ENCODE data around the gene ATF2. TPM values are rescaled to one million over a fixed set of nuclear protein-coding genes. Genes with fewer than 3 reads are reported as not detected.

Gene ATF2
- total RNA-seq, 3 donors from 2014 or later = 34.1 to 41.4 (median 37.6) TPM

DNA sequence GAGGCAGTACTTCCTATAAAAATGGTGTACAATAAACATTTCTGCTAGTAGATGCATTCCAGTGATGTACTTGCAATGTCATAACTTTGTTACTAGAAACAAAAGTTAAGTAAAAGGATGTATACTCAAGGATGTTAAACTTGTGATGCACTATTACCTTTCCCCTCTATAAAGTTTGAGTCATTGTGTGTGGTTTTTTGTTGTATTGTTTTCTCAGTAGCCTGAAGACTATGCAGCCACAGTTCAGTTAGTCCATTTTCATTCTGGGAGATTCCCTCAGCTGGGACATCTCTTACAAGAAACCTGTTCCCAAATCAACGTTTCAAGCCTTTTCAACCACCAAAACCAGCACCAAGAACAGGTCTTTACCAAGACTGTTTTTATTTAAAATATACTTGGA is 7.9 kb upstream of the ATF2 start:
- H3K36me3 Mint-ChIP-seq (ENCODE audit: insufficient read depth) = peaks cover 34% of the 10 kb centered on the region
- H3K4me3 Mint-ChIP-seq = no peak overlapping the region
- no peak for DNase-seq
- no peak for ATAC-seq
- peaks cover 19% of the 10 kb centered on the region for H3K4me1 Mint-ChIP-seq (ENCODE audit: low read depth)
- no peaks in the 10 kb centered on the region for H3K9me3 Mint-ChIP-seq
- H3K27me3 Mint-ChIP-seq (ENCODE audit: low read depth) = no peaks in the 10 kb centered on the region

- Mint-ChIP-seq H3K9me3 (no peaks in the 10 kb centered on the region), H3K27me3 (ENCODE audit: low read depth) (no peaks in the 10 kb centered on the region), H3K4me1 (ENCODE audit: low read depth) (peaks cover 19% of the 10 kb centered on the region), H3K4me3 (no peak overlapping the region), H3K36me3 (ENCODE audit: insufficient read depth) (peaks cover 31% of the 10 kb centered on the region)
- ATAC-seq = no peak
- no peak for DNase-seq
Observed at GRCh38 chr2:175175320-175175719, 7.3 kb upstream of the ATF2 start.

GRCh38 chr2:175170659-175171304 is 2.8 kb upstream of the ATF2 start:
- Mint-ChIP-seq H3K9me3 (no peaks in the 10 kb centered on the region), H3K36me3 (ENCODE audit: insufficient read depth) (peaks cover 17% of the 10 kb centered on the region), H3K4me1 (ENCODE audit: low read depth) (peaks cover 38% of the 10 kb centered on the region), H3K27me3 (ENCODE audit: low read depth) (no peaks in the 10 kb centered on the region), H3K4me3 (no peak overlapping the region)
- ATAC-seq (no peak), DNase-seq (no peak)

DNA sequence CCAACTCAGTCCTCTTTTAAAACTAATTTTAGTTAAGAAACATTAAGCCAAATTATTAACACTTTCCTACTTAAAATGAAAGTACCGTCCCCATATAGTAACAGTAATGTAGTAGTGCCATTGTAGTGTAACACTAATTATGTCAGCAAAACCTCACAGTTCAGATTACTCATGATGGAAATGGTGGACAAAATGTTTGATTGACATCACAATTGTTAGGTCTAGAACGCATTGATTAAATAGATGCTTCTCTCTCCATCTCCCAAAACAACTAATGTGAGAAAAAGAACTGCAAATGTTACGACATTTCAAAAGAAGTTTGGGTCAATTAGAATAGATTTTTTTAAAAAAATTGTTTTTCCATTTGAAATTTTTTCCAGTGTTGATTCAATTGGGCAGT is 1.2 kb upstream of the ATF2 start:
- Mint-ChIP-seq H3K9me3 (no peaks in the 10 kb centered on the region), H3K4me1 (ENCODE audit: low read depth) (peaks cover 42% of the 10 kb centered on the region), H3K27me3 (ENCODE audit: low read depth) (no peaks in the 10 kb centered on the region), H3K4me3 (peak overlapping the region; percentile 100), H3K36me3 (ENCODE audit: insufficient read depth) (peaks cover 8% of the 10 kb centered on the region)
- DNase-seq (no peak), ATAC-seq (no peak)

DNA sequence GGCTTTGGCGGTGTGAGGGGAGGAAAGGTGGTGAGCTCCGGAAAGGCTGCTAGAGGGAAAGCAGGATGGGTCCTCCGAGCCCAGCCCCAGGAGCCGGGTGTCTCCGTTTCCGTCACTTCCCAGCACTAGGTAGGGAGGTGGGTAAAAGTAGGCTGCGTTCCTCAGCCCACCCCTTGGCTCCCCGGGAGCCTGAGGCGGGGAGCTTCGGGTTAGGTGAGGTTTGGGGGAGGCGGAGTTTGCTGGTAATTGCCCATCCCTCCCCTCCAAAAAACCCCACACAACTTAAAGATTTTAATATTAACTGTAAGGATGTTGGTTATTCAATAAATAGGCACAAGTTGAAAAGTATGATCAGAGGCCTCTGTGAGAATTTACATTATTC is 552 bp upstream of the ATF2 start:
- Mint-ChIP-seq H3K36me3 (ENCODE audit: insufficient read depth) (peaks cover 8% of the 10 kb centered on the region), H3K4me1 (ENCODE audit: low read depth) (peaks cover 45% of the 10 kb centered on the region), H3K4me3 (peak overlapping the region; percentile 100), H3K9me3 (no peaks in the 10 kb centered on the region), H3K27me3 (ENCODE audit: low read depth) (no peaks in the 10 kb centered on the region)
- DNase-seq (no peak), ATAC-seq (peak; percentile 16 to 22)

GRCh38 chr2:175167076-175167791 is 769 bp downstream of the ATF2 start:
- peaks cover 49% of the 10 kb centered on the region for H3K4me1 Mint-ChIP-seq (ENCODE audit: low read depth)
- peak; percentile 10 for DNase-seq

DNA sequence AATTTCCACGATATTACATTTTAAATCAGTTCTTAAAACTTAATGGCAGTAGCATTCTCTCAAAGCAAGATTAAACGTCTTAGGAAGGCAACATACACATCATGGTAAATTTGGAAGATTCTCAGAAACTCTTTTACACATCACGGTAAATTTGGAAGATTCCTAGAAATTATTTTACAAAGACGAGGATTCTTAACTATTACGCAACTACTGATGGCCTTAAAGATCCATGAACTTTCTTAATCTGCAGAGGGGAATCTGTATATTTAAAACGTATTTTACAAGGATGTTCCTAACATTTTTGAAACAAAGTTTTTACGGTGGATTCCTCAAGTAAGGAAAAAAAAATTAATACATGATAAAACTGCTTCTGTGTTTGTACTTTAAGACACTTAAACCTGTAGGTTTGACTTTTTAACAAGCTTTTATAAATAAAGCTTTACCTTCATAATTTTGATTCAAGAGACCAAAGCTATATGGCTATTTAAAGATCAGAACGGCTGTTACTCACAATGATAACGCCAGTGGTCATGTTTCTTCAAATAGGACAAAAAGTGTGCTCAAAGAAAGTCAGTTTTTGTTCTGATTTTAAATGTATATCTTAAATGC is 1.7 kb downstream of the ATF2 start:
- no peaks in the 10 kb centered on the region for H3K27me3 Mint-ChIP-seq (ENCODE audit: low read depth)
- peaks cover 58% of the 10 kb centered on the region for H3K4me1 Mint-ChIP-seq (ENCODE audit: low read depth)
- no peak for DNase-seq
- peak overlapping the region; percentile 100 for H3K4me3 Mint-ChIP-seq
- no peaks in the 10 kb centered on the region for H3K9me3 Mint-ChIP-seq
- H3K36me3 Mint-ChIP-seq (ENCODE audit: insufficient read depth) = no peaks in the 10 kb centered on the region
- no peak for ATAC-seq

More at GRCh38 chr2:175167076-175167791, 769 bp downstream of the ATF2 start:
- H3K27me3 Mint-ChIP-seq (ENCODE audit: low read depth) = no peaks in the 10 kb centered on the region
- no peaks in the 10 kb centered on the region for H3K9me3 Mint-ChIP-seq
- H3K36me3 Mint-ChIP-seq (ENCODE audit: insufficient read depth) = peaks cover under 1% of the 10 kb centered on the region
- peak overlapping the region; percentile 100 for H3K4me3 Mint-ChIP-seq
- peak; percentile 9 to 20 for ATAC-seq

- Mint-ChIP-seq H3K9me3 (no peaks in the 10 kb centered on the region), H3K4me1 (ENCODE audit: low read depth) (peaks cover 53% of the 10 kb centered on the region), H3K4me3 (no peak overlapping the region), H3K27me3 (ENCODE audit: low read depth) (no peaks in the 10 kb centered on the region), H3K36me3 (ENCODE audit: insufficient read depth) (no peaks in the 10 kb centered on the region)
- DNase-seq = no peak
- ATAC-seq = no peak
Observed at GRCh38 chr2:175164235-175164634, 3.8 kb downstream of the ATF2 start.

DNA sequence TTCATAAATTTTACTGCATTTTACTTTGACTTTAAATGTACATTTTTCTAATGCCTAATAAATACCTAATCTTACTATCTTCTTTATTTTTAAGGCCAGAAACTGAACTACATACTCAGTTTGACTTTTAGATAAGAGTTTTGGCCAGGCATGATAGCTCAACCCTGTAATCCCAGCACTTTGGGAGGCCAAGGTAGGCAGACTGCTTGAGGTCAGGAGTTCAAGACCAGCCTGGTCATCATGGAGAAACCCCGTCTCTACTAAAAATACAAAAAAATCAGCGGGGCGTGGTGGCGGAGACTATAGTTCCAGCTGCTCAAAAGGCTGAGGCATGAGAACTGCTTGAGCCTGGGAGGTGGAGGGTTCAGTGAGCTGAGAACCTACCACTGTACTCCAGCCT is 9.1 kb downstream of the ATF2 start:
- no peaks in the 10 kb centered on the region for H3K9me3 Mint-ChIP-seq
- H3K36me3 Mint-ChIP-seq (ENCODE audit: insufficient read depth) = peaks cover 9% of the 10 kb centered on the region
- H3K4me3 Mint-ChIP-seq = no peak overlapping the region
- ATAC-seq (no peak), DNase-seq (no peak)
- peaks cover 43% of the 10 kb centered on the region for H3K4me1 Mint-ChIP-seq (ENCODE audit: low read depth)
- H3K27me3 Mint-ChIP-seq (ENCODE audit: low read depth) = no peaks in the 10 kb centered on the region

DNA sequence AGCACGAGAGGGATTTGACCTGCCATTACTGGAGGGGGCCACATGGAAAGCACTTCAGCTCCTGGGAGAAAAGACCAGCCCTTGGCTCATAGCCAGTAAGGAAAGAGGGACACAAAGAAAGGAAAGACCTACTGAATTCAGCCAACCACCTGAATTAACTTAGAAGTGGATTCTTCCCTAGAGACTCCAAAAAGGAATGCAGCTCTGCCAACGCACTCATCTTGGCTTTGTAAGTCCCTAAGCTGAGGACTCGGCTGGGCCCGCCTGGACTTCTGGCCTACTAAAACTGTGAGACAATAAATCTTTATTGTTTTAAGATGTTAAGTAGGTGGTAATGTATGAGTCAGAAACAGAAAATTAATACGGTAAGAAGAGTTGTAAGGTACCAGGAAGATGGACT is 11.5 kb downstream of the ATF2 start:
- H3K4me3 Mint-ChIP-seq = no peak overlapping the region
- H3K27me3 Mint-ChIP-seq (ENCODE audit: low read depth) = no peaks in the 10 kb centered on the region
- peaks cover 48% of the 10 kb centered on the region for H3K4me1 Mint-ChIP-seq (ENCODE audit: low read depth)
- H3K36me3 Mint-ChIP-seq (ENCODE audit: insufficient read depth) = peaks cover 9% of the 10 kb centered on the region
- H3K9me3 Mint-ChIP-seq = no peaks in the 10 kb centered on the region
- no peak for DNase-seq
- no peak for ATAC-seq

GRCh38 chr2:175154661-175155082 is 13.3 kb downstream of the ATF2 start:
- no peak for DNase-seq
- Mint-ChIP-seq H3K9me3 (no peaks in the 10 kb centered on the region), H3K4me1 (ENCODE audit: low read depth) (peaks cover 40% of the 10 kb centered on the region), H3K4me3 (no peak overlapping the region), H3K36me3 (ENCODE audit: insufficient read depth) (peaks cover 10% of the 10 kb centered on the region), H3K27me3 (ENCODE audit: low read depth) (no peaks in the 10 kb centered on the region)
- ATAC-seq = peak; percentile 86 to 93

DNA sequence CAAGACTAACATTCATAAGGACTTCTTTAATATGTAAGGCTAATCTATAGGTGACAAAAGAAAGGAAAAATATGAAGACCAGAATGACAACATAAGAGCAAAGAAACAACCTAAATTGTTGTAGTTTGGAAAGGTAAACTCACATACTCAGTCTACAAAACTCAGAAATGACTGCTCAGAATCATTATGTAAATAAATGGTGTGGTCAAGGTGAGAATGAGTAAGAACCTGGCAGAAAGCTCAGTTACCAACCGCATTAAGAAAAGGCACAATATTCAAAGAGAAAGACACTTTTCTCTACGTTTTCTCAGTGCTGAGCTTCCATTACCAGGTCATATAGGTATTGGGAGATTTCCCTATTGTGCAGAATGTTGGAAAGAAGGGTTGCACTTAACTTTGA is 15.8 kb downstream of the ATF2 start:
- Mint-ChIP-seq H3K36me3 (ENCODE audit: insufficient read depth) (peaks cover 25% of the 10 kb centered on the region), H3K4me1 (ENCODE audit: low read depth) (peaks cover 50% of the 10 kb centered on the region), H3K4me3 (no peak overlapping the region), H3K9me3 (no peaks in the 10 kb centered on the region), H3K27me3 (ENCODE audit: low read depth) (no peaks in the 10 kb centered on the region)
- ATAC-seq = peak; percentile 54 to 59
- no peak for DNase-seq

GRCh38 chr2:175151791-175152190 is 16.2 kb downstream of the ATF2 start:
- Mint-ChIP-seq H3K27me3 (ENCODE audit: low read depth) (no peaks in the 10 kb centered on the region), H3K4me1 (ENCODE audit: low read depth) (peaks cover 47% of the 10 kb centered on the region), H3K4me3 (no peak overlapping the region), H3K36me3 (ENCODE audit: insufficient read depth) (peaks cover 22% of the 10 kb centered on the region), H3K9me3 (no peaks in the 10 kb centered on the region)
- ATAC-seq = no peak
- DNase-seq = no peak

DNA sequence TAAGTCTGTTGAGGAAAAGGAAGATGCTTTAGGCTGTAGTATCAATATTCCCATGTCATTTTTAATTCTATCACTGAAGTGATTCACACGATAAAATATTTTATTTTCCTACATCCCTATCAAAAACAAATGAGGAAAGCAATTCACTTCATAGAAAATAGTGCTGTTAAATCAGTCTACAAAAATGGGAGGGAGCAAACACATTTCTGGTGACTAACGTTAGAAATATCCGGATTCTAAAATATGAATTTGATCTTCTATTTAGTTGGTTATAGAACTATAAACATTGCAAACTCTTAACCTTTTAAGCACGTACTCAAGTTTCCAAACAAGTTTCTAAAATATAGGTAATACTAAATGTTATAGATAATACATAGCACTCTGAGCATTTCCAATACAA is 20.8 kb downstream of the ATF2 start:
- peaks cover 31% of the 10 kb centered on the region for H3K36me3 Mint-ChIP-seq (ENCODE audit: insufficient read depth)
- no peak for ATAC-seq
- peaks cover 30% of the 10 kb centered on the region for H3K4me1 Mint-ChIP-seq (ENCODE audit: low read depth)
- no peak overlapping the region for H3K4me3 Mint-ChIP-seq
- H3K9me3 Mint-ChIP-seq = no peaks in the 10 kb centered on the region
- DNase-seq = no peak
- H3K27me3 Mint-ChIP-seq (ENCODE audit: low read depth) = no peaks in the 10 kb centered on the region

DNA sequence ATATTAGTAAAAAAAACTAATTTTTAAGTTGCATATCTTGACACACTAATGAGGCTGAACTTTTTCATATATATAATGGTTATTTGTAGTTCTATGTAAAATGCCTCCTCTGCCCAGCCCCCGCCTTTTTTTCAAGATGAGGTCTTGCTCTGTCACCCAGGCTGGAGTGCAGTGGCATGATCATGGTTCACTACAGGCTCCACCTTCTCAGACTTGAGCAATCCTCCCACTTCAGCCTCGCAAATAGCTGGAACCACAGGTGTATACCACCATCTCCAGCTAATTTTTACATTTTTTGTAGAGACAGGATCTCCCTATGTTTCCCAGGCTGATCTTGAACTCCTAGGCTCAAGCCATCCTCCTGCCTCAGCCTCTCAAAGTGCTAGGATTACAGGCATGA is 24.3 kb downstream of the ATF2 start:
- H3K9me3 Mint-ChIP-seq = no peaks in the 10 kb centered on the region
- ATAC-seq = no peak
- no peak for DNase-seq
- no peak overlapping the region for H3K4me3 Mint-ChIP-seq
- H3K27me3 Mint-ChIP-seq (ENCODE audit: low read depth) = no peaks in the 10 kb centered on the region
- peaks cover 25% of the 10 kb centered on the region for H3K4me1 Mint-ChIP-seq (ENCODE audit: low read depth)
- peaks cover 27% of the 10 kb centered on the region for H3K36me3 Mint-ChIP-seq (ENCODE audit: insufficient read depth)

All from activated T-cell treated with anti-CD3 and anti-CD28 coated beads, Interleukin-2, amount 50 U/mL, for 4 hours (primary cell).